OCI-LY1 (cell line): Measurements from ENCODE around the gene HSD17B14.

Source experiments
- H2AFZ ChIP-seq: fragments of 200-600 bp; sonication (generic), shearing (Covaris generic); 2 replicates; pipeline ENCODE4 v1.6.0; 2014; ENCODE audit warnings: antibody characterized with exemption, mild to moderate bottlenecking, low read length
- H3F3A ChIP-seq: fragments of 200-600 bp; sonication (generic), shearing (Covaris generic); 2 replicates; pipeline ENCODE4 v1.6.0; 2014; ENCODE audit warnings: mild to moderate bottlenecking, antibody characterized with exemption, low read length, moderate library complexity; ENCODE audit not compliant: insufficient read depth
- H3K27ac ChIP-seq: fragments of 200-600 bp; sonication (generic); 2 replicates; pipeline ENCODE4 v1.5.1; 2014; ENCODE audit warnings: low read length, mixed run types, mild to moderate bottlenecking, low read depth; ENCODE audit not compliant: poor library complexity, severe bottlenecking
- H3K27me3 ChIP-seq: fragments of 200-600 bp; sonication (generic); 2 replicates; pipeline ENCODE4 v1.6.0; 2014; ENCODE audit warnings: antibody characterized with exemption, mild to moderate bottlenecking, low read length, moderate library complexity; ENCODE audit not compliant: insufficient read depth
- H3K36me3 ChIP-seq: fragments of 200-600 bp; sonication (generic); 2 replicates; pipeline ENCODE4 v1.6.1; 2014; ENCODE audit warnings: mild to moderate bottlenecking, antibody characterized with exemption, low read length, moderate library complexity, mixed read lengths; ENCODE audit not compliant: insufficient read depth
- H3K4me1 ChIP-seq: fragments of 200-600 bp; sonication (generic); 2 replicates; pipeline ENCODE4 v1.5.1; 2014; ENCODE audit warnings: mild to moderate bottlenecking, low read length, moderate library complexity; ENCODE audit not compliant: insufficient read depth, severe bottlenecking
- H3K4me2 ChIP-seq: fragments of 200-600 bp; sonication (generic), shearing (Covaris generic); 2 replicates; pipeline ENCODE4 v1.6.1; 2014; ENCODE audit warnings: low read length
- H3K4me3 ChIP-seq: fragments of 200-600 bp; sonication (generic); 2 replicates; pipeline ENCODE4 v1.5.1; 2014; ENCODE audit warnings: low read length, low read depth, mild to moderate bottlenecking, mixed read lengths; ENCODE audit not compliant: poor library complexity, severe bottlenecking
- H3K79me2 ChIP-seq: fragments of 200-600 bp; shearing (Covaris generic); 2 replicates; pipeline ENCODE4 v1.6.1; 2016; ENCODE audit warnings: mixed run types, low read length, mixed read lengths; ENCODE audit not compliant: insufficient read depth
- H3K9ac ChIP-seq: fragments of 200-600 bp; sonication (generic), shearing (Covaris generic); 2 replicates; pipeline ENCODE4 v1.6.1; 2014; ENCODE audit warnings: mild to moderate bottlenecking, low read length, mixed read lengths
- H3K9me2 ChIP-seq: fragments of 200-600 bp; sonication (generic), shearing (Covaris generic); 2 replicates; pipeline ENCODE4 v1.6.1; 2014; ENCODE audit warnings: low read depth, mild to moderate bottlenecking, low read length, mixed read lengths
- H3K9me3 ChIP-seq: fragments of 200-600 bp; shearing (Covaris generic); 2 replicates; pipeline ENCODE4 v1.6.1; 2014; ENCODE audit warnings: low read length, mixed read lengths
- H4K20me1 ChIP-seq: fragments of 200-600 bp; sonication (generic), shearing (Covaris generic); 2 replicates; pipeline ENCODE4 v1.6.0; 2016; ENCODE audit warnings: mild to moderate bottlenecking, low read length; ENCODE audit not compliant: insufficient read depth
- CTCF ChIP-seq: fragments of 200-600 bp; sonication (generic), shearing (Covaris generic); IDR thresholded peaks from 2 replicates; pipeline ENCODE4 v1.5.1; 2017; ENCODE audit warnings: mild to moderate bottlenecking, antibody characterized with exemption, low read length, moderate library complexity, mixed read lengths
- EZH2 ChIP-seq: fragments of 200-600 bp; sonication (generic), shearing (Covaris generic); IDR thresholded peaks from 2 replicates; pipeline ENCODE4 v1.8.0; 2017; ENCODE audit warnings: borderline replicate concordance, mixed run types, mild to moderate bottlenecking, antibody characterized with exemption, low read length, moderate library complexity, mixed read lengths

Gene HSD17B14

GRCh38 chr19:48777139-48777538 is 59.2 kb downstream of the HSD17B14 start:
- H3K9me2 ChIP-seq: no peaks in the 10 kb centered on the region
- no peak overlapping the region for H2AFZ ChIP-seq
- no peak overlapping the region for H3K27ac ChIP-seq
- no peak overlapping the region for H3K4me3 ChIP-seq
- H3K79me2 ChIP-seq: no peaks in the 10 kb centered on the region
- H3K9me3 ChIP-seq: no peaks in the 10 kb centered on the region
- no peaks in the 10 kb centered on the region for H3K36me3 ChIP-seq
- no peak overlapping the region for H3K9ac ChIP-seq
- no peaks in the 10 kb centered on the region for H4K20me1 ChIP-seq
- H3K4me2 ChIP-seq: no peak overlapping the region
- H3K27me3 ChIP-seq: peaks cover 9% of the 10 kb centered on the region; the same call in 1 of the 2 replicates
- no peak for TF ChIP-seq EZH2
- no peak for TF ChIP-seq CTCF
- H3K4me1 ChIP-seq: no peaks in the 10 kb centered on the region
- no peaks in the 10 kb centered on the region for H3F3A ChIP-seq

GRCh38 chr19:48772503-48772953 is 63.8 kb downstream of the HSD17B14 start:
- no peaks in the 10 kb centered on the region for H3K36me3 ChIP-seq
- H3K4me3 ChIP-seq: no peak overlapping the region
- H3K9me2 ChIP-seq: no peaks in the 10 kb centered on the region
- H3K79me2 ChIP-seq: no peaks in the 10 kb centered on the region
- no peaks in the 10 kb centered on the region; the same call in 1 of the 2 replicates for H3K27me3 ChIP-seq
- no peak overlapping the region for H3K27ac ChIP-seq
- H3K9ac ChIP-seq: no peak overlapping the region
- no peak overlapping the region for H3K4me2 ChIP-seq
- no peaks in the 10 kb centered on the region for H3K9me3 ChIP-seq
- H3K4me1 ChIP-seq: no peaks in the 10 kb centered on the region
- H3F3A ChIP-seq: no peaks in the 10 kb centered on the region
- no peak overlapping the region for H2AFZ ChIP-seq
- H4K20me1 ChIP-seq: no peaks in the 10 kb centered on the region
- no peak for TF ChIP-seq EZH2
- no peak for TF ChIP-seq CTCF

- H3K4me1 ChIP-seq: no peaks in the 10 kb centered on the region
- TF ChIP-seq EZH2 (no peak), CTCF (no peak)
- no peaks in the 10 kb centered on the region for H3F3A ChIP-seq
- no peak overlapping the region for H3K4me3 ChIP-seq
- no peaks in the 10 kb centered on the region for H3K9me3 ChIP-seq
- H3K36me3 ChIP-seq: no peaks in the 10 kb centered on the region
- H4K20me1 ChIP-seq: no peaks in the 10 kb centered on the region
- no peaks in the 10 kb centered on the region for H3K79me2 ChIP-seq
- H3K27me3 ChIP-seq: no peaks in the 10 kb centered on the region; the same call in 1 of the 2 replicates
- no peaks in the 10 kb centered on the region for H3K9me2 ChIP-seq
- H2AFZ ChIP-seq: no peak overlapping the region
- no peak overlapping the region for H3K4me2 ChIP-seq
- H3K27ac ChIP-seq: no peak overlapping the region
- no peak overlapping the region for H3K9ac ChIP-seq
Observed at GRCh38 chr19:48770734-48771472, 65.4 kb downstream of the HSD17B14 start.
